GM12878 (cell line): ENCODE data around the gene GNB5. TPM values are rescaled to one million over a fixed set of nuclear protein-coding genes. Genes with fewer than 3 reads are reported as not detected.
A peak's percentile ranks its signal among the peaks of the same experiment; 100 is the strongest.

Experiments used
- CHD4 ChIP-seq: fragments of 200-600 bp; sonication (generic); IDR thresholded peaks from 2 replicates; pipeline ENCODE4 v1.6.1; 2016; ENCODE audit warnings: mild to moderate bottlenecking
- ETV6 ChIP-seq, 2 experiments: fragments of 450-650 bp in 1 of 2; IDR thresholded peaks in 1 of 2; conservative IDR thresholded peaks in 1 of 2; 2 replicates each; pipeline ENCODE4 v1.6.1; 2014; ENCODE audit warnings: antibody characterized with exemption in 1 of 2, borderline replicate concordance in 1 of 2, low read depth in 1 of 2, mild to moderate bottlenecking in 1 of 2, moderate library complexity in 1 of 2
- EZH2 ChIP-seq: IDR thresholded peaks from 2 replicates; pipeline ENCODE4 v1.6.1; 2012; ENCODE audit warnings: low read depth, mild to moderate bottlenecking, control low read depth, inconsistent platforms, low read length, borderline replicate concordance; ENCODE audit not compliant: control insufficient read depth
- GABPA ChIP-seq: IDR thresholded peaks from 2 replicates; pipeline ENCODE4 v1.6.1; 2014; ENCODE audit warnings: antibody characterized with exemption, low read depth, mild to moderate bottlenecking, inconsistent platforms
- MEF2A ChIP-seq: IDR thresholded peaks from 2 replicates; pipeline ENCODE4 v1.6.1; 2011; ENCODE audit warnings: low read depth, mild to moderate bottlenecking, low read length, moderate library complexity; ENCODE audit not compliant: insufficient read depth
- PAX5 ChIP-seq: IDR thresholded peaks from 2 replicates; pipeline ENCODE4 v1.6.1; 2011; ENCODE audit warnings: low read depth, low read length, borderline replicate concordance
- PAX8 ChIP-seq: fragments of 450-650 bp; IDR thresholded peaks from 2 replicates; pipeline ENCODE4 v1.6.1; 2017; ENCODE audit warnings: mild to moderate bottlenecking, moderate library complexity
- POLR2AphosphoS2 ChIP-seq: IDR thresholded peaks from 2 replicates; pipeline ENCODE4 v1.6.1; 2011; ENCODE audit warnings: low read depth, mild to moderate bottlenecking, low read length, improper control_type of control experiment, moderate library complexity
- RFX5 ChIP-seq: IDR thresholded peaks from 2 replicates; pipeline ENCODE4 v1.6.1; 2011; ENCODE audit warnings: low read depth, low read length, improper control_type of control experiment
- RUNX3 ChIP-seq: IDR thresholded peaks from 2 replicates; pipeline ENCODE4 v1.6.1; 2012; ENCODE audit warnings: low read length, inconsistent platforms
- ZNF274 ChIP-seq: IDR thresholded peaks from one replicate; pipeline ENCODE4 v1.8.0; 2011; ENCODE audit not compliant: insufficient read length, insufficient read depth
- polyA plus RNA-seq, 11 experiments: library from polyadenylated mRNA; depleted of rRNA in 4 of 11; unstranded in 6 of 11; stranded (reverse) in 5 of 11; fragments of >200 nt; fragmentation: Nextera tagmentation in 4 of 11; fragmentation: Illumina TruSeq in 1 of 11; extraction: Ambion mirVana in 4 of 11; extraction: Trizol in 1 of 11; gene quantifications; 1 replicate in 1 of 11; 2 replicates in 10 of 11; pipeline versions ENCODE4 v1.2.1 to v1.2.3, GENCODE V29; 2011 to 2016; ENCODE audit warnings: inconsistent platforms in 2 of 11, missing spikeins in 2 of 11, low read depth in 1 of 11
- total RNA-seq, 4 experiments: library from RNA; depleted of rRNA in 3 of 4; stranded (reverse); fragments of >200 nt in 3 of 4; fragmentation: Illumina TruSeq in 1 of 4; extraction: Trizol in 1 of 4; gene quantifications; 2 replicates each; pipeline versions ENCODE4 v1.2.1 to v1.2.3, GENCODE V29; 2013 to 2021
- TF ChIP-seq, protein P1 (sequence below): IDR thresholded peaks from 2 replicates; pipeline ENCODE4 v1.6.1; 2012; ENCODE audit warnings: low read length, inconsistent platforms
- TF ChIP-seq, protein P2 (sequence below): IDR thresholded peaks from 2 replicates; pipeline ENCODE4 v1.6.1; 2011; ENCODE audit warnings: low read depth, mild to moderate bottlenecking, low read length, moderate library complexity, borderline replicate concordance; ENCODE audit errors: extremely low read depth
- TF ChIP-seq, protein P3 (sequence below): fragments of 150-350 bp; IDR thresholded peaks from 2 replicates; pipeline ENCODE4 v1.6.1; 2016; ENCODE audit warnings: low read depth, low read length
- TF ChIP-seq, protein P4 (sequence below): fragments of 450-650 bp; IDR thresholded peaks from 2 replicates; pipeline ENCODE4 v1.6.1; 2017; ENCODE audit warnings: mild to moderate bottlenecking, moderate library complexity
- TF ChIP-seq, protein P5 (sequence below): IDR thresholded peaks from 2 replicates; pipeline ENCODE4 v1.6.1; 2011; ENCODE audit warnings: borderline replicate concordance, low read depth, mild to moderate bottlenecking, moderate library complexity, low read length; ENCODE audit not compliant: insufficient read depth, poor library complexity, severe bottlenecking

GNB5 gene
- total and polyA plus RNA-seq, 10 of the 15 experiments (the other 5 are each of a cell fraction or from before 2014, with no cell fraction given), result 2.4 to 25.9 (median 15.2) TPM

DNA sequence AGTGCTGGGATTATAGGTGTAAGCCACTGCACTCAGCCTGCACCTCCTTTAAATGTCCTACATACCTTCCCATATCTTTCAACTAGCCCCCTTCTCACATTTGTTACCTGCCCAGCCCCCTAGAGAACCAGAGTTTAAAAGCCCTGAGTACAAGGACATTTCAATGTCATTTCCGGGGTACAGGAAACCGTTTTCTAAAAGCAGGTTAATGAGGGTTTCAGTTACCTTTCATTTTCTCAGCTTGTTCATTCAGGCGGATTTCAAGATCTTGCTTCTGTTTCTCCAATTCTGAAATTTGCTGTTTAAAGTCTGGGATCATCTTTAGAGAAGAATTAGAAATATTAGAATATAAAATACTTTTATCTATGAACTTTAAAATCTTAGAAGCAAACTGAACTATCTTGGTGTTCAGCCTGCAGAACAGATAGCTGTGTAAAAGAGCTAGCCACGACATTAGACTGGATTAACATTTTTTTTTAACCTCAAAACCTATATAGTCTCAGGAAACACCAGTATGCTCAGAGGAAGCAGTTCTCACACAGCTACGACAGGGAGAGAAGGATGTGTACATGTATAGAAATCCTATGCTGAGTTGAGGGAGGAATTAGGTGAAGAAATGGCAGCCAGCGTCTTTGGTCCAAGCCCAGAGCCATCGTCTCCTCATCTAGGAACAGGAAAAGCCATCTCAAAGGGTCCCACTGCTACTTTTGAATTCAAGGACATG lies 29.9 kb upstream of the GNB5 start (continued):
- TF ChIP-seq, protein P1, sequence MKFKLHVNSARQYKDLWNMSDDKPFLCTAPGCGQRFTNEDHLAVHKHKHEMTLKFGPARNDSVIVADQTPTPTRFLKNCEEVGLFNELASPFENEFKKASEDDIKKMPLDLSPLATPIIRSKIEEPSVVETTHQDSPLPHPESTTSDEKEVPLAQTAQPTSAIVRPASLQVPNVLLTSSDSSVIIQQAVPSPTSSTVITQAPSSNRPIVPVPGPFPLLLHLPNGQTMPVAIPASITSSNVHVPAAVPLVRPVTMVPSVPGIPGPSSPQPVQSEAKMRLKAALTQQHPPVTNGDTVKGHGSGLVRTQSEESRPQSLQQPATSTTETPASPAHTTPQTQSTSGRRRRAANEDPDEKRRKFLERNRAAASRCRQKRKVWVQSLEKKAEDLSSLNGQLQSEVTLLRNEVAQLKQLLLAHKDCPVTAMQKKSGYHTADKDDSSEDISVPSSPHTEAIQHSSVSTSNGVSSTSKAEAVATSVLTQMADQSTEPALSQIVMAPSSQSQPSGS, result no peak
- 0 out of 2 replicates have a peak, but pooled peaks have one; percentile 7 for TF ChIP-seq RUNX3
- TF ChIP-seq PAX5, result no peak
- TF ChIP-seq, protein P2, sequence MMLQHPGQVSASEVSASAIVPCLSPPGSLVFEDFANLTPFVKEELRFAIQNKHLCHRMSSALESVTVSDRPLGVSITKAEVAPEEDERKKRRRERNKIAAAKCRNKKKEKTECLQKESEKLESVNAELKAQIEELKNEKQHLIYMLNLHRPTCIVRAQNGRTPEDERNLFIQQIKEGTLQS, result no peak
- TF ChIP-seq, protein P3, sequence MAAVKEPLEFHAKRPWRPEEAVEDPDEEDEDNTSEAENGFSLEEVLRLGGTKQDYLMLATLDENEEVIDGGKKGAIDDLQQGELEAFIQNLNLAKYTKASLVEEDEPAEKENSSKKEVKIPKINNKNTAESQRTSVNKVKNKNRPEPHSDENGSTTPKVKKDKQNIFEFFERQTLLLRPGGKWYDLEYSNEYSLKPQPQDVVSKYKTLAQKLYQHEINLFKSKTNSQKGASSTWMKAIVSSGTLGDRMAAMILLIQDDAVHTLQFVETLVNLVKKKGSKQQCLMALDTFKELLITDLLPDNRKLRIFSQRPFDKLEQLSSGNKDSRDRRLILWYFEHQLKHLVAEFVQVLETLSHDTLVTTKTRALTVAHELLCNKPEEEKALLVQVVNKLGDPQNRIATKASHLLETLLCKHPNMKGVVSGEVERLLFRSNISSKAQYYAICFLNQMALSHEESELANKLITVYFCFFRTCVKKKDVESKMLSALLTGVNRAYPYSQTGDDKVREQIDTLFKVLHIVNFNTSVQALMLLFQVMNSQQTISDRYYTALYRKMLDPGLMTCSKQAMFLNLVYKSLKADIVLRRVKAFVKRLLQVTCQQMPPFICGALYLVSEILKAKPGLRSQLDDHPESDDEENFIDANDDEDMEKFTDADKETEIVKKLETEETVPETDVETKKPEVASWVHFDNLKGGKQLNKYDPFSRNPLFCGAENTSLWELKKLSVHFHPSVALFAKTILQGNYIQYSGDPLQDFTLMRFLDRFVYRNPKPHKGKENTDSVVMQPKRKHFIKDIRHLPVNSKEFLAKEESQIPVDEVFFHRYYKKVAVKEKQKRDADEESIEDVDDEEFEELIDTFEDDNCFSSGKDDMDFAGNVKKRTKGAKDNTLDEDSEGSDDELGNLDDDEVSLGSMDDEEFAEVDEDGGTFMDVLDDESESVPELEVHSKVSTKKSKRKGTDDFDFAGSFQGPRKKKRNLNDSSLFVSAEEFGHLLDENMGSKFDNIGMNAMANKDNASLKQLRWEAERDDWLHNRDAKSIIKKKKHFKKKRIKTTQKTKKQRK, result no peak
- TF ChIP-seq CHD4, result no peak
- no peak for TF ChIP-seq POLR2AphosphoS2
- TF ChIP-seq, protein P4, sequence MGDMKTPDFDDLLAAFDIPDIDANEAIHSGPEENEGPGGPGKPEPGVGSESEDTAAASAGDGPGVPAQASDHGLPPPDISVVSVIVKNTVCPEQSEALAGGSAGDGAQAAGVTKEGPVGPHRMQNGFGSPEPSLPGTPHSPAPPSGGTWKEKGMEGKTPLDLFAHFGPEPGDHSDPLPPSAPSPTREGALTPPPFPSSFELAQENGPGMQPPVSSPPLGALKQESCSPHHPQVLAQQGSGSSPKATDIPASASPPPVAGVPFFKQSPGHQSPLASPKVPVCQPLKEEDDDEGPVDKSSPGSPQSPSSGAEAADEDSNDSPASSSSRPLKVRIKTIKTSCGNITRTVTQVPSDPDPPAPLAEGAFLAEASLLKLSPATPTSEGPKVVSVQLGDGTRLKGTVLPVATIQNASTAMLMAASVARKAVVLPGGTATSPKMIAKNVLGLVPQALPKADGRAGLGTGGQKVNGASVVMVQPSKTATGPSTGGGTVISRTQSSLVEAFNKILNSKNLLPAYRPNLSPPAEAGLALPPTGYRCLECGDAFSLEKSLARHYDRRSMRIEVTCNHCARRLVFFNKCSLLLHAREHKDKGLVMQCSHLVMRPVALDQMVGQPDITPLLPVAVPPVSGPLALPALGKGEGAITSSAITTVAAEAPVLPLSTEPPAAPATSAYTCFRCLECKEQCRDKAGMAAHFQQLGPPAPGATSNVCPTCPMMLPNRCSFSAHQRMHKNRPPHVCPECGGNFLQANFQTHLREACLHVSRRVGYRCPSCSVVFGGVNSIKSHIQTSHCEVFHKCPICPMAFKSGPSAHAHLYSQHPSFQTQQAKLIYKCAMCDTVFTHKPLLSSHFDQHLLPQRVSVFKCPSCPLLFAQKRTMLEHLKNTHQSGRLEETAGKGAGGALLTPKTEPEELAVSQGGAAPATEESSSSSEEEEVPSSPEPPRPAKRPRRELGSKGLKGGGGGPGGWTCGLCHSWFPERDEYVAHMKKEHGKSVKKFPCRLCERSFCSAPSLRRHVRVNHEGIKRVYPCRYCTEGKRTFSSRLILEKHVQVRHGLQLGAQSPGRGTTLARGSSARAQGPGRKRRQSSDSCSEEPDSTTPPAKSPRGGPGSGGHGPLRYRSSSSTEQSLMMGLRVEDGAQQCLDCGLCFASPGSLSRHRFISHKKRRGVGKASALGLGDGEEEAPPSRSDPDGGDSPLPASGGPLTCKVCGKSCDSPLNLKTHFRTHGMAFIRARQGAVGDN, result 0 out of 2 replicates have a peak, but pooled peaks have one; percentile 26
- TF ChIP-seq MEF2A, result no peak
- 0 out of 2 replicates have a peak, but pooled peaks have one; percentile 51 for TF ChIP-seq PAX8
- TF ChIP-seq, protein P5, sequence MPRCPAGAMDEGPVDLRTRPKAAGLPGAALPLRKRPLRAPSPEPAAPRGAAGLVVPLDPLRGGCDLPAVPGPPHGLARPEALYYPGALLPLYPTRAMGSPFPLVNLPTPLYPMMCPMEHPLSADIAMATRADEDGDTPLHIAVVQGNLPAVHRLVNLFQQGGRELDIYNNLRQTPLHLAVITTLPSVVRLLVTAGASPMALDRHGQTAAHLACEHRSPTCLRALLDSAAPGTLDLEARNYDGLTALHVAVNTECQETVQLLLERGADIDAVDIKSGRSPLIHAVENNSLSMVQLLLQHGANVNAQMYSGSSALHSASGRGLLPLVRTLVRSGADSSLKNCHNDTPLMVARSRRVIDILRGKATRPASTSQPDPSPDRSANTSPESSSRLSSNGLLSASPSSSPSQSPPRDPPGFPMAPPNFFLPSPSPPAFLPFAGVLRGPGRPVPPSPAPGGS, result no peak
- no peak for TF ChIP-seq EZH2
- peak in 1 of 2 experiments; percentile 60; a peak in 1 of 4 replicates for TF ChIP-seq ETV6 (conservative IDR thresholded peaks at IDR 0.05 in 1 of 2, IDR thresholded peaks at IDR 0.05 in 1 of 2; ENCODE audit: borderline replicate concordance in 1 of 2, low read depth in 1 of 2)
- no peak for TF ChIP-seq ZNF274
- no peak for TF ChIP-seq GABPA
- no peak for TF ChIP-seq RFX5
